GM23338 (cell line): Measurements from ENCODE around the gene NCOR2. TPM values are rescaled to one million over a fixed set of nuclear protein-coding genes. Genes with fewer than 3 reads are reported as not detected.

Experiments used
- ATAC-seq: fragments of 200-7000 bp; cut with Tn5 transposase; 3 replicates; pipeline ENCODE4 v1.9.1; 2020
- DNase-seq: peaks from one replicate; pipeline ENCODE4 v3.0.0-alpha.2; 2015; ENCODE audit warnings: low spot score
- H2AFZ ChIP-seq: fragments of 200-600 bp; sonication (generic); 2 replicates; pipeline ENCODE4 v1.8.0; 2016; ENCODE audit warnings: antibody characterized with exemption, mild to moderate bottlenecking, moderate library complexity
- H3F3A ChIP-seq: fragments of 200-600 bp; sonication (generic); replicated peaks from 2 replicates; pipeline ENCODE4 v1.8.0; 2017; ENCODE audit warnings: antibody characterized with exemption, mixed run types, low read depth
- H3K27ac ChIP-seq: fragments of 200-600 bp; sonication (generic); 2 replicates; pipeline ENCODE4 v1.6.1; 2016; ENCODE audit warnings: low read depth
- H3K27me3 ChIP-seq: fragments of 200-600 bp; sonication (generic); 2 replicates; pipeline ENCODE4 v1.8.0; 2016; ENCODE audit warnings: mild to moderate bottlenecking, mixed run types, moderate library complexity; ENCODE audit not compliant: insufficient read depth
- H3K36me3 ChIP-seq: fragments of 200-600 bp; sonication (generic); 2 replicates; pipeline ENCODE4 v1.8.0; 2016; ENCODE audit warnings: mild to moderate bottlenecking; ENCODE audit not compliant: insufficient read depth
- H3K4me1 ChIP-seq: fragments of 200-600 bp; sonication (generic); 2 replicates; pipeline ENCODE4 v1.8.0; 2016; ENCODE audit warnings: mild to moderate bottlenecking, moderate library complexity; ENCODE audit not compliant: insufficient read depth
- H3K4me2 ChIP-seq: fragments of 200-600 bp; sonication (generic); 2 replicates; pipeline ENCODE4 v1.7.1; 2017; ENCODE audit warnings: mixed run types
- H3K4me3 ChIP-seq: fragments of 200-600 bp; sonication (generic); 2 replicates; pipeline ENCODE4 v1.6.1; 2016; ENCODE audit warnings: mixed run types
- H3K79me2 ChIP-seq: fragments of 200-600 bp; sonication (generic); replicated peaks from 2 replicates; pipeline ENCODE4 v1.8.0; 2017; ENCODE audit warnings: mild to moderate bottlenecking; ENCODE audit not compliant: insufficient read depth
- H3K9me2 ChIP-seq: fragments of 200-600 bp; sonication (generic); 2 replicates; pipeline ENCODE4 v1.8.0; 2017; ENCODE audit not compliant: insufficient read depth
- H4K20me1 ChIP-seq: fragments of 200-600 bp; sonication (generic); replicated peaks from 2 replicates; pipeline ENCODE4 v1.8.0; 2017; ENCODE audit warnings: mild to moderate bottlenecking; ENCODE audit not compliant: insufficient read depth
- H3K27ac Mint-ChIP-seq: 2 replicates; pipeline ENCODE4 v1.8.0; 2020; ENCODE audit warnings: inconsistent platforms, mild to moderate bottlenecking, moderate library complexity, mixed read lengths
- H3K27me3 Mint-ChIP-seq: 3 replicates; pipeline ENCODE4 v1.8.0; 2022; ENCODE audit warnings: low read depth, mild to moderate bottlenecking, moderate library complexity, mixed read lengths, inconsistent platforms; ENCODE audit not compliant: insufficient read depth, poor library complexity
- H3K36me3 Mint-ChIP-seq: 3 replicates; pipeline ENCODE4 v1.8.0; 2021; ENCODE audit warnings: low read depth, mild to moderate bottlenecking, inconsistent platforms, moderate library complexity, mixed read lengths
- H3K4me1 Mint-ChIP-seq: 3 replicates; pipeline ENCODE4 v1.8.0; 2020; ENCODE audit warnings: mild to moderate bottlenecking, inconsistent platforms, mixed read lengths
- H3K4me3 Mint-ChIP-seq: 3 replicates; pipeline ENCODE4 v1.8.0; 2021; ENCODE audit warnings: moderate library complexity, mild to moderate bottlenecking, inconsistent platforms, mixed read lengths
- H3K9me3 Mint-ChIP-seq: 3 replicates; pipeline ENCODE4 v1.8.0; 2020; ENCODE audit warnings: moderate library complexity, mild to moderate bottlenecking, inconsistent platforms, mixed read lengths
- EZH2 ChIP-seq: fragments of 200-600 bp; sonication (generic); IDR thresholded peaks from one replicate; pipeline ENCODE4 v1.8.0; 2017; ENCODE audit warnings: antibody characterized with exemption, mild to moderate bottlenecking, low read depth; ENCODE audit not compliant: unreplicated experiment
- EZH2phosphoT487 ChIP-seq: fragments of 200-600 bp; sonication (generic); IDR thresholded peaks from one replicate; pipeline ENCODE4 v1.8.1; 2018; ENCODE audit warnings: antibody characterized with exemption; ENCODE audit not compliant: unreplicated experiment
- JUNB ChIP-seq: IDR thresholded peaks from one replicate; pipeline ENCODE4 v1.6.1; 2016; ENCODE audit warnings: antibody characterized with exemption; ENCODE audit not compliant: unreplicated experiment
- NANOG ChIP-seq: IDR thresholded peaks from 2 replicates; pipeline ENCODE4 v1.6.1; 2016; ENCODE audit warnings: antibody characterized with exemption, borderline replicate concordance
- POLR2AphosphoS5 ChIP-seq: IDR thresholded peaks from 2 replicates; pipeline ENCODE4 v1.6.1; 2016; ENCODE audit warnings: antibody characterized with exemption, low read depth
- STAT1 ChIP-seq: IDR thresholded peaks from one replicate; pipeline ENCODE4 v1.6.1; 2016; ENCODE audit warnings: antibody characterized with exemption; ENCODE audit not compliant: unreplicated experiment
- ZNF114 ChIP-seq: fragments of 250-450 bp; sonication (Bioruptor Pico); IDR thresholded peaks from 2 replicates; pipeline ENCODE4 v1.5.0; 2020; ENCODE audit warnings: mild to moderate bottlenecking, moderate library complexity
- polyA plus RNA-seq: library from polyadenylated mRNA; unstranded; fragments of >200 nt; fragmentation: Nextera tagmentation; extraction: Ambion mirVana; gene quantifications from 2 replicates; pipeline ENCODE4 v1.2.1, GENCODE V29; 2016
- total RNA-seq: library from RNA; depleted of rRNA; stranded (reverse); fragments of >200 nt; shearing (Covaris generic); gene quantifications from 2 replicates; pipeline ENCODE4 v1.2.3, GENCODE V29; 2014
- TF ChIP-seq, protein P1 (sequence below): IDR thresholded peaks from 2 replicates; pipeline ENCODE4 v1.6.1; 2016; ENCODE audit warnings: antibody characterized with exemption
- TF ChIP-seq, protein P2 (sequence below): fragments of 250-450 bp; sonication (Bioruptor Pico); IDR thresholded peaks from 2 replicates; pipeline ENCODE4 v1.5.0; 2020; ENCODE audit warnings: mild to moderate bottlenecking, moderate library complexity
- TF ChIP-seq, protein P3 (sequence below): IDR thresholded peaks from one replicate; pipeline ENCODE4 v1.6.1; 2018; ENCODE audit warnings: antibody characterized with exemption; ENCODE audit not compliant: unreplicated experiment

The NCOR2 gene
- total and polyA plus RNA-seq, 2 experiments from 2014 or later, result 69.6 to 190 TPM

DNA sequence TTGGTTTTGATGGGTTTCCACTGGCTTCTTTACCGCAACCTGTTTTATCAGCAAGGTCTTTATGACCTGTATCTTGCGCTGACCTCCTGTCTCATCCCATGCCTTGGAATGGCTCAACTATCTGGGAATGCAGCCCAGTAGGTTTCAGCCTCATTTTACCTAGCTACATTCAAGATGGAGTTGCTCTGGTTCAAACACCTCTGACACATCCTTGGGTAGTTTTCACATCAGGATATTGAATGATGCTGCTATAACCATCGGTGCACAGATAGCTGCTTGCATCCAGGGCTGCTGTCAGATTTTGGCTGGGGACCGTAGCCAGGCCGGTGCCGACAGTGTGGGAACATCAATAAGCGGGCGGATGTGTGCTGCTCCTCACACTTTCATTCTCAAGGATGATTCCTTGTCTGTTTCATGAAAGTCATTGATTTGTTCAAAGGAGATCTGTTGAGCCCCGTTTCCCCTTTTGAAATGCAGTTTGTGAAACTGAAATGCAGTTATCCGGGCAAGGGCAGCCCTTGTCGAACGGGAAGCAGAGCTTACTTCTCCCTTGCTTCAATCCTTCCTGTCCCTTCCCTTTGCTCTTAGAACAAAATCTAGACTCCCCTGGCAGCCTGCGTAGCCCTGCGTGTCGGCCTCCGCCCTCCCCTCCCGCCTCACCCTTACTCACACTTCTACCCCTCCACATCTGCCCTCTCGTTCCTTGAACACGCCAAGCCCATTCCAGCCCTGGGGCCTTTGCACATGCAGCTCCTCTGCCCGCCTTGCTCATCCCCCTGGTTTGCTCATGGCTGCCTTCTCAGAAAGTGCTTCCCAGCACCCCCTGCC, 49.2 kb upstream of the NCOR2 start:
- Histone ChIP-seq H3K9me2 (no peaks in the 10 kb centered on the region), H3K4me2 (no peak overlapping the region), H4K20me1 (no peaks in the 10 kb centered on the region), H3K36me3 (no peaks in the 10 kb centered on the region), H3K27me3 (no peaks in the 10 kb centered on the region), H3K4me3 (no peak overlapping the region), H3K4me1 (no peaks in the 10 kb centered on the region), H3K79me2 (no peaks in the 10 kb centered on the region), H2AFZ (no peak overlapping the region), H3F3A (no peaks in the 10 kb centered on the region), H3K27ac (no peak overlapping the region)
- Mint-ChIP-seq H3K27me3 (peaks cover 7% of the 10 kb centered on the region), H3K4me1 (peaks cover 8% of the 10 kb centered on the region; the same call in 2 of the 3 replicates), H3K27ac (no peak overlapping the region), H3K4me3 (no peak overlapping the region), H3K9me3 (peaks cover 13% of the 10 kb centered on the region; the same call in 1 of the 3 replicates), H3K36me3 (no peaks in the 10 kb centered on the region)
- ATAC-seq (no peak), DNase-seq (no peak)
- no peak for TF ChIP-seq JUNB
- no peak for TF ChIP-seq ZNF114 (CRISPR knock-in tag)
- no peak for TF ChIP-seq EZH2
- no peak for TF ChIP-seq POLR2AphosphoS5
- TF ChIP-seq NANOG, result no peak
- TF ChIP-seq EZH2phosphoT487, result no peak
- TF ChIP-seq, protein P1, sequence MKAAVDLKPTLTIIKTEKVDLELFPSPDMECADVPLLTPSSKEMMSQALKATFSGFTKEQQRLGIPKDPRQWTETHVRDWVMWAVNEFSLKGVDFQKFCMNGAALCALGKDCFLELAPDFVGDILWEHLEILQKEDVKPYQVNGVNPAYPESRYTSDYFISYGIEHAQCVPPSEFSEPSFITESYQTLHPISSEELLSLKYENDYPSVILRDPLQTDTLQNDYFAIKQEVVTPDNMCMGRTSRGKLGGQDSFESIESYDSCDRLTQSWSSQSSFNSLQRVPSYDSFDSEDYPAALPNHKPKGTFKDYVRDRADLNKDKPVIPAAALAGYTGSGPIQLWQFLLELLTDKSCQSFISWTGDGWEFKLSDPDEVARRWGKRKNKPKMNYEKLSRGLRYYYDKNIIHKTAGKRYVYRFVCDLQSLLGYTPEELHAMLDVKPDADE, result no peak
- no peak for TF ChIP-seq STAT1
- TF ChIP-seq, protein P2, sequence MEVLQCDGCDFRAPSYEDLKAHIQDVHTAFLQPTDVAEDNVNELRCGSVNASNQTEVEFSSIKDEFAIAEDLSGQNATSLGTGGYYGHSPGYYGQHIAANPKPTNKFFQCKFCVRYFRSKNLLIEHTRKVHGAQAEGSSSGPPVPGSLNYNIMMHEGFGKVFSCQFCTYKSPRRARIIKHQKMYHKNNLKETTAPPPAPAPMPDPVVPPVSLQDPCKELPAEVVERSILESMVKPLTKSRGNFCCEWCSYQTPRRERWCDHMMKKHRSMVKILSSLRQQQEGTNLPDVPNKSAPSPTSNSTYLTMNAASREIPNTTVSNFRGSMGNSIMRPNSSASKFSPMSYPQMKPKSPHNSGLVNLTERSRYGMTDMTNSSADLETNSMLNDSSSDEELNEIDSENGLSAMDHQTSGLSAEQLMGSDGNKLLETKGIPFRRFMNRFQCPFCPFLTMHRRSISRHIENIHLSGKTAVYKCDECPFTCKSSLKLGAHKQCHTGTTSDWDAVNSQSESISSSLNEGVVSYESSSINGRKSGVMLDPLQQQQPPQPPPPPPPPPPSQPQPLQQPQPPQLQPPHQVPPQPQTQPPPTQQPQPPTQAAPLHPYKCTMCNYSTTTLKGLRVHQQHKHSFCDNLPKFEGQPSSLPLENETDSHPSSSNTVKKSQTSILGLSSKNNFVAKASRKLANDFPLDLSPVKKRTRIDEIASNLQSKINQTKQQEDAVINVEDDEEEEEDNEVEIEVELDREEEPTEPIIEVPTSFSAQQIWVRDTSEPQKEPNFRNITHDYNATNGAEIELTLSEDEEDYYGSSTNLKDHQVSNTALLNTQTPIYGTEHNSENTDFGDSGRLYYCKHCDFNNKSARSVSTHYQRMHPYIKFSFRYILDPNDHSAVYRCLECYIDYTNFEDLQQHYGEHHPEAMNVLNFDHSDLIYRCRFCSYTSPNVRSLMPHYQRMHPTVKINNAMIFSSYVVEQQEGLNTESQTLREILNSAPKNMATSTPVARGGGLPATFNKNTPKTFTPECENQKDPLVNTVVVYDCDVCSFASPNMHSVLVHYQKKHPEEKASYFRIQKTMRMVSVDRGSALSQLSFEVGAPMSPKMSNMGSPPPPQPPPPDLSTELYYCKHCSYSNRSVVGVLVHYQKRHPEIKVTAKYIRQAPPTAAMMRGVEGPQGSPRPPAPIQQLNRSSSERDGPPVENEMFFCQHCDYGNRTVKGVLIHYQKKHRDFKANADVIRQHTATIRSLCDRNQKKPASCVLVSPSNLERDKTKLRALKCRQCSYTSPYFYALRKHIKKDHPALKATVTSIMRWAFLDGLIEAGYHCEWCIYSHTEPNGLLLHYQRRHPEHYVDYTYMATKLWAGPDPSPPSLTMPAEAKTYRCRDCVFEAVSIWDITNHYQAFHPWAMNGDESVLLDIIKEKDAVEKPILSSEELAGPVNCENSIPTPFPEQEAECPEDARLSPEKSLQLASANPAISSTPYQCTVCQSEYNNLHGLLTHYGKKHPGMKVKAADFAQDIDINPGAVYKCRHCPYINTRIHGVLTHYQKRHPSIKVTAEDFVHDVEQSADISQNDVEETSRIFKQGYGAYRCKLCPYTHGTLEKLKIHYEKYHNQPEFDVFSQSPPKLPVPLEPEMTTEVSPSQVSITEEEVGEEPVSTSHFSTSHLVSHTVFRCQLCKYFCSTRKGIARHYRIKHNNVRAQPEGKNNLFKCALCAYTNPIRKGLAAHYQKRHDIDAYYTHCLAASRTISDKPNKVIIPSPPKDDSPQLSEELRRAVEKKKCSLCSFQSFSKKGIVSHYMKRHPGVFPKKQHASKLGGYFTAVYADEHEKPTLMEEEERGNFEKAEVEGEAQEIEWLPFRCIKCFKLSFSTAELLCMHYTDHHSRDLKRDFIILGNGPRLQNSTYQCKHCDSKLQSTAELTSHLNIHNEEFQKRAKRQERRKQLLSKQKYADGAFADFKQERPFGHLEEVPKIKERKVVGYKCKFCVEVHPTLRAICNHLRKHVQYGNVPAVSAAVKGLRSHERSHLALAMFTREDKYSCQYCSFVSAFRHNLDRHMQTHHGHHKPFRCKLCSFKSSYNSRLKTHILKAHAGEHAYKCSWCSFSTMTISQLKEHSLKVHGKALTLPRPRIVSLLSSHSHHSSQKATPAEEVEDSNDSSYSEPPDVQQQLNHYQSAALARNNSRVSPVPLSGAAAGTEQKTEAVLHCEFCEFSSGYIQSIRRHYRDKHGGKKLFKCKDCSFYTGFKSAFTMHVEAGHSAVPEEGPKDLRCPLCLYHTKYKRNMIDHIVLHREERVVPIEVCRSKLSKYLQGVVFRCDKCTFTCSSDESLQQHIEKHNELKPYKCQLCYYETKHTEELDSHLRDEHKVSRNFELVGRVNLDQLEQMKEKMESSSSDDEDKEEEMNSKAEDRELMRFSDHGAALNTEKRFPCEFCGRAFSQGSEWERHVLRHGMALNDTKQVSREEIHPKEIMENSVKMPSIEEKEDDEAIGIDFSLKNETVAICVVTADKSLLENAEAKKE (CRISPR knock-in tag), result no peak
- TF ChIP-seq, protein P3, sequence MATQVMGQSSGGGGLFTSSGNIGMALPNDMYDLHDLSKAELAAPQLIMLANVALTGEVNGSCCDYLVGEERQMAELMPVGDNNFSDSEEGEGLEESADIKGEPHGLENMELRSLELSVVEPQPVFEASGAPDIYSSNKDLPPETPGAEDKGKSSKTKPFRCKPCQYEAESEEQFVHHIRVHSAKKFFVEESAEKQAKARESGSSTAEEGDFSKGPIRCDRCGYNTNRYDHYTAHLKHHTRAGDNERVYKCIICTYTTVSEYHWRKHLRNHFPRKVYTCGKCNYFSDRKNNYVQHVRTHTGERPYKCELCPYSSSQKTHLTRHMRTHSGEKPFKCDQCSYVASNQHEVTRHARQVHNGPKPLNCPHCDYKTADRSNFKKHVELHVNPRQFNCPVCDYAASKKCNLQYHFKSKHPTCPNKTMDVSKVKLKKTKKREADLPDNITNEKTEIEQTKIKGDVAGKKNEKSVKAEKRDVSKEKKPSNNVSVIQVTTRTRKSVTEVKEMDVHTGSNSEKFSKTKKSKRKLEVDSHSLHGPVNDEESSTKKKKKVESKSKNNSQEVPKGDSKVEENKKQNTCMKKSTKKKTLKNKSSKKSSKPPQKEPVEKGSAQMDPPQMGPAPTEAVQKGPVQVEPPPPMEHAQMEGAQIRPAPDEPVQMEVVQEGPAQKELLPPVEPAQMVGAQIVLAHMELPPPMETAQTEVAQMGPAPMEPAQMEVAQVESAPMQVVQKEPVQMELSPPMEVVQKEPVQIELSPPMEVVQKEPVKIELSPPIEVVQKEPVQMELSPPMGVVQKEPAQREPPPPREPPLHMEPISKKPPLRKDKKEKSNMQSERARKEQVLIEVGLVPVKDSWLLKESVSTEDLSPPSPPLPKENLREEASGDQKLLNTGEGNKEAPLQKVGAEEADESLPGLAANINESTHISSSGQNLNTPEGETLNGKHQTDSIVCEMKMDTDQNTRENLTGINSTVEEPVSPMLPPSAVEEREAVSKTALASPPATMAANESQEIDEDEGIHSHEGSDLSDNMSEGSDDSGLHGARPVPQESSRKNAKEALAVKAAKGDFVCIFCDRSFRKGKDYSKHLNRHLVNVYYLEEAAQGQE, result no peak
